Mammary epithelial cell (primary cell): Measurements from ENCODE around the gene DENND1A.

Experiments used
- EZH2 ChIP-seq: IDR thresholded peaks from 2 replicates; pipeline ENCODE4 v1.6.1; 2012; ENCODE audit warnings: low read length, inconsistent platforms, borderline replicate concordance
- TF ChIP-seq, protein P1 (sequence below), 2 donors: IDR thresholded peaks in 1 of 2; conservative IDR thresholded peaks in 1 of 2; 2 replicates each; pipeline ENCODE4 v1.5.1; 2011 to 2012; ENCODE audit warnings: inconsistent platforms in 2 of 2, low read length in 2 of 2, mild to moderate bottlenecking in 2 of 2, control low read depth in 1 of 2, low read depth in 1 of 2; ENCODE audit not compliant: insufficient read depth in 1 of 2; ENCODE audit errors: extremely low read depth in 1 of 2

DNA sequence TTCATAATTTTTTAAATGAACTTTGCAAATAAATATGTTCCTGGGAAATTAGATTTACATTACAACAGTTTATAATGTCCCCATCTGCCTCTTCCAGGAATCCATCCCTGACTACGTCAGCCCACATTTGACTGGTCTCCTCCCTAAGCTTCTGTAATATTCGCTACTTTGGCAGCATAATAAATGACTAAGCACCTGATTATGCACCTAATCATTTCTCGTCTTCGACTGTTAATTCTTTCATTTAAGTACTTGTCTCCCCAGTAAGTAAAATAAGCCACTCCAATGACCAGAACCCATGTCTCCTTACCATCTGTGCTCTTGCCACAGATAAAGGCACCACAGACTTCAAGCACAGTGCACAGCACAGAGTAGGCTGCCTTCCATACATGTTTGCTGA, 122.7 kb downstream of the DENND1A start:
- TF ChIP-seq, protein P1, sequence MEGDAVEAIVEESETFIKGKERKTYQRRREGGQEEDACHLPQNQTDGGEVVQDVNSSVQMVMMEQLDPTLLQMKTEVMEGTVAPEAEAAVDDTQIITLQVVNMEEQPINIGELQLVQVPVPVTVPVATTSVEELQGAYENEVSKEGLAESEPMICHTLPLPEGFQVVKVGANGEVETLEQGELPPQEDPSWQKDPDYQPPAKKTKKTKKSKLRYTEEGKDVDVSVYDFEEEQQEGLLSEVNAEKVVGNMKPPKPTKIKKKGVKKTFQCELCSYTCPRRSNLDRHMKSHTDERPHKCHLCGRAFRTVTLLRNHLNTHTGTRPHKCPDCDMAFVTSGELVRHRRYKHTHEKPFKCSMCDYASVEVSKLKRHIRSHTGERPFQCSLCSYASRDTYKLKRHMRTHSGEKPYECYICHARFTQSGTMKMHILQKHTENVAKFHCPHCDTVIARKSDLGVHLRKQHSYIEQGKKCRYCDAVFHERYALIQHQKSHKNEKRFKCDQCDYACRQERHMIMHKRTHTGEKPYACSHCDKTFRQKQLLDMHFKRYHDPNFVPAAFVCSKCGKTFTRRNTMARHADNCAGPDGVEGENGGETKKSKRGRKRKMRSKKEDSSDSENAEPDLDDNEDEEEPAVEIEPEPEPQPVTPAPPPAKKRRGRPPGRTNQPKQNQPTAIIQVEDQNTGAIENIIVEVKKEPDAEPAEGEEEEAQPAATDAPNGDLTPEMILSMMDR (conservative IDR thresholded peaks at IDR 0.05 in 1 of 2, IDR thresholded peaks at IDR 0.05 in 1 of 2; ENCODE audit: extremely low read depth in 1 of 2, insufficient read depth in 1 of 2, low read depth in 1 of 2, low read length in 2 of 2) = no peak
- no peak for TF ChIP-seq EZH2
